Inflammatory macrophage (primary cell): ENCODE data around the gene RRBP1.

Source experiments
- DNase-seq, 2 donors: peaks; one replicate each; pipeline ENCODE4 v3.0.0-alpha.2; 2020 to 2022

The RRBP1 gene

GRCh38 chr20:17634661-17635331 lies 47.2 kb downstream of the RRBP1 start:
- DNase-seq = peak; percentile 74 to 88

GRCh38 chr20:17633850-17634500 lies 48.1 kb downstream of the RRBP1 start:
- no peak for DNase-seq

- DNase-seq = no peak
These were observed 48.7 kb downstream of the RRBP1 start for GRCh38 chr20:17633221-17633849.

- DNase-seq = no peak
These were observed 50.3 kb downstream of the RRBP1 start for GRCh38 chr20:17631576-17632319.

GRCh38 chr20:17630806-17631195 lies 51.2 kb downstream of the RRBP1 start:
- no peak for DNase-seq

GRCh38 chr20:17630151-17630805 lies 51.8 kb downstream of the RRBP1 start:
- DNase-seq = no peak

- no peak for DNase-seq
These were observed 52.4 kb downstream of the RRBP1 start for GRCh38 chr20:17629678-17630089.

GRCh38 chr20:17629025-17629424 lies 53.0 kb downstream of the RRBP1 start:
- DNase-seq = no peak

GRCh38 chr20:17628101-17628841 lies 53.8 kb downstream of the RRBP1 start:
- no peak for DNase-seq

GRCh38 chr20:17627101-17627955 lies 54.7 kb downstream of the RRBP1 start:
- peak in 1 of 2 donors; percentile 61 for DNase-seq

- no peak for DNase-seq
These were observed 55.6 kb downstream of the RRBP1 start for GRCh38 chr20:17626217-17627007.

GRCh38 chr20:17625246-17626051 lies 56.6 kb downstream of the RRBP1 start:
- no peak for DNase-seq

GRCh38 chr20:17624551-17625245 lies 57.3 kb downstream of the RRBP1 start:
- no peak for DNase-seq

GRCh38 chr20:17624070-17624469 lies 58.0 kb downstream of the RRBP1 start:
- DNase-seq = no peak

- no peak for DNase-seq
These were observed 59.1 kb downstream of the RRBP1 start for GRCh38 chr20:17622851-17623508.

- no peak for DNase-seq
These were observed 59.8 kb downstream of the RRBP1 start for GRCh38 chr20:17622086-17622850.
